ENCODE measurements around the gene BECN2. TPM values are rescaled to one million over a fixed set of nuclear protein-coding genes. Genes with fewer than 3 reads are reported as not detected.

BECN2 gene
- total RNA-seq, 2 donors from 2014 or later = not detected

DNA sequence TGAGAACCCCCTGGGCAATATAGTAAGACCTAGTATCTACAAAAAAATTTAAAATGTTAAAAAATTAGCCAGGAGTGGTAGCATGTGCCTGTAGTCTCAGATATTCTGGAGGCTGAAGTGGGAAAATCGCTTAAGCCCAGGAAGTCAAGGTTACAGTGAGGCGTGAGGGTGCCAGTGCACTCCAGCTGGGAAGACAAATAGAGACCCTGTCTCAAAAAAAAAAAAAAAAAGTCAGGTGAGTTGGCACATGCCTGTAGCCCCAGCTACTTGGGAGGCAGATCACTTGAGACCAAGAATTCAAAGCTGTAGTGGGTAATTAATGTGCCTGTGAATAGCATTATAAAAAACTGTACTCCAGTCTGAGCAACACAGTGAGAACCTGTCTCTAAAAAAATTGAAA, 4.6 kb downstream of the BECN2 start:
- TF ChIP-seq, protein P1, sequence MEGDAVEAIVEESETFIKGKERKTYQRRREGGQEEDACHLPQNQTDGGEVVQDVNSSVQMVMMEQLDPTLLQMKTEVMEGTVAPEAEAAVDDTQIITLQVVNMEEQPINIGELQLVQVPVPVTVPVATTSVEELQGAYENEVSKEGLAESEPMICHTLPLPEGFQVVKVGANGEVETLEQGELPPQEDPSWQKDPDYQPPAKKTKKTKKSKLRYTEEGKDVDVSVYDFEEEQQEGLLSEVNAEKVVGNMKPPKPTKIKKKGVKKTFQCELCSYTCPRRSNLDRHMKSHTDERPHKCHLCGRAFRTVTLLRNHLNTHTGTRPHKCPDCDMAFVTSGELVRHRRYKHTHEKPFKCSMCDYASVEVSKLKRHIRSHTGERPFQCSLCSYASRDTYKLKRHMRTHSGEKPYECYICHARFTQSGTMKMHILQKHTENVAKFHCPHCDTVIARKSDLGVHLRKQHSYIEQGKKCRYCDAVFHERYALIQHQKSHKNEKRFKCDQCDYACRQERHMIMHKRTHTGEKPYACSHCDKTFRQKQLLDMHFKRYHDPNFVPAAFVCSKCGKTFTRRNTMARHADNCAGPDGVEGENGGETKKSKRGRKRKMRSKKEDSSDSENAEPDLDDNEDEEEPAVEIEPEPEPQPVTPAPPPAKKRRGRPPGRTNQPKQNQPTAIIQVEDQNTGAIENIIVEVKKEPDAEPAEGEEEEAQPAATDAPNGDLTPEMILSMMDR (IDR thresholded peaks at IDR 0.05) = no peak

DNA sequence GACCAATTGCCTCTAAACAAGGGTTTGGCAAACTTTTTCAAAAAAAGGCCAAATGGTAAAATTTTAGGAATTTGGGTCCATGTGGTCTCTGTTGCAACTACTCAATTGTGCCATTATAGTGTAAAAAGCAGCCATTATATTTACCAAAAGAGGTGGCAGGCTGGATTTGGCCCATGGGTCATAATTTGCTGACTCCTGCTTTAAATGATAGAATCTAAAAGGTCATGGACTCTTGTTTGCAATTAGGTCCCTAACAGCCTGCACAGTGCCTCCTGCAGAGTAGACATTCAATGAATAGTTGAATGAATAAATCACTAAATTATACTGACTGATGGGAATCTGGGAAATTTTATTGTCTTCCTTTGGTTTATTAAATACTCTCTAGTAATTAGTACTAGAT, 6.2 kb downstream of the BECN2 start:
- ATAC-seq (ENCODE audit: insufficient number of reproducible peaks, low FRiP score, low read depth) = no peak
- Histone ChIP-seq H3K4me1 (ENCODE audit: control insufficient read depth in 1 of 2, low read depth in 2 of 2) (no peaks in the 10 kb centered on the region), H3K36me3 (no peaks in the 10 kb centered on the region), H3K27me3 (replicated peaks; ENCODE audit: insufficient read depth) (no peaks in the 10 kb centered on the region), H3K4me3 (no peak overlapping the region), H3K9me3 (no peaks in the 10 kb centered on the region), H3K27ac (no peak overlapping the region)
- DNase-seq (ENCODE audit: low spot score) = no peak
- TF ChIP-seq, protein P1 (IDR thresholded peaks at IDR 0.05) = no peak

More for the DNA sequence above, 4.6 kb downstream of the BECN2 start:
- Histone ChIP-seq H3K27ac (no peak overlapping the region), H3K27me3 (replicated peaks; ENCODE audit: insufficient read depth) (no peaks in the 10 kb centered on the region), H3K9me3 (no peaks in the 10 kb centered on the region), H3K4me3 (no peak overlapping the region), H3K4me1 (ENCODE audit: control insufficient read depth in 1 of 2, low read depth in 2 of 2) (no peaks in the 10 kb centered on the region), H3K36me3 (no peaks in the 10 kb centered on the region)
- no peak for DNase-seq (ENCODE audit: low spot score)
- no peak for ATAC-seq (ENCODE audit: insufficient number of reproducible peaks, low FRiP score, low read depth)

- Histone ChIP-seq H3K4me1 (ENCODE audit: control insufficient read depth in 1 of 2, low read depth in 2 of 2) (no peaks in the 10 kb centered on the region), H3K36me3 (no peaks in the 10 kb centered on the region), H3K9me3 (no peaks in the 10 kb centered on the region), H3K27ac (no peak overlapping the region), H3K4me3 (no peak overlapping the region), H3K27me3 (replicated peaks; ENCODE audit: insufficient read depth) (no peaks in the 10 kb centered on the region)
- ATAC-seq (ENCODE audit: insufficient number of reproducible peaks, low FRiP score, low read depth) (no peak), DNase-seq (ENCODE audit: low spot score) (no peak)
- TF ChIP-seq, protein P1 (IDR thresholded peaks at IDR 0.05) = no peak
Observed at GRCh38 chr1:241964550-241965282, 7.1 kb downstream of the BECN2 start.

GRCh38 chr1:241968611-241969010, 11.0 kb downstream of the BECN2 start:
- Histone ChIP-seq H3K36me3 (no peaks in the 10 kb centered on the region), H3K27me3 (replicated peaks; ENCODE audit: insufficient read depth) (no peaks in the 10 kb centered on the region), H3K27ac (no peak overlapping the region), H3K4me1 (ENCODE audit: control insufficient read depth in 1 of 2, low read depth in 2 of 2) (no peaks in the 10 kb centered on the region), H3K4me3 (no peak overlapping the region), H3K9me3 (no peaks in the 10 kb centered on the region)
- TF ChIP-seq, protein P1 (IDR thresholded peaks at IDR 0.05) = no peak
- no peak for ATAC-seq (ENCODE audit: insufficient number of reproducible peaks, low FRiP score, low read depth)
- no peak for DNase-seq (ENCODE audit: low spot score)

DNA sequence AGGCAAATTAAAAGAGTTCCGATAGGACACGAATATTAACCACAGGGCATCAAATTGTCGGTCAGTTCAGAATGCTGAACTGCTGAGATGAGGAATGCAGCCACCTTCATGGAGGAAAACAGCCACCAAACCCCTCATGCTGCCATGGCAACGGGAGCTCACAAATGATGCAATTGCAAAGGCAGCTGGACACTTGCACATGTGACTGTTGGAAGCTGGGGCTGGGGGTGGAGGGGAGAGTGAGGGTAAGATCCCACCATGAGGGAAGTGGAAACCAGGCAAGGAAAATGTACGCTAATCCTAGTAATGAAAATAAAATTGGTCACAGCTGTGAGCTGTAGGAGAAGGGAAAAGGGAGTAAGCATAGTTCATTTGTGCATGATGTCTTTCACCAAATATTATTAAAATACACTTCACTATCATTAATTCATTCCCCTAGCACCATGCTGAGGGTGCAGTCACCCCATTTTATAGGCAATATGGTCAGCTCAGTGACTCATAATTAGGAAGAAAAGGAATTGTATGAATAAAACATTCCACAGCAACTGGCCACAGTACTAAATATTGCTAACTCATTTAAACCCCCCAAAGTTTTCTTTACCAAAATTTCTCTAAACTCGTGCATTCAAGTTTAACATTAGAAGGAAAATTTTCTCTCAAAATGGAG, 15.3 kb downstream of the BECN2 start:
- no peak for ATAC-seq (ENCODE audit: insufficient number of reproducible peaks, low FRiP score, low read depth)
- Histone ChIP-seq H3K27ac (no peak overlapping the region), H3K9me3 (no peaks in the 10 kb centered on the region), H3K4me1 (ENCODE audit: control insufficient read depth in 1 of 2, low read depth in 2 of 2) (no peaks in the 10 kb centered on the region), H3K27me3 (replicated peaks; ENCODE audit: insufficient read depth) (no peaks in the 10 kb centered on the region), H3K36me3 (no peaks in the 10 kb centered on the region), H3K4me3 (no peak overlapping the region)
- TF ChIP-seq, protein P1 (IDR thresholded peaks at IDR 0.05) = no peak
- DNase-seq (ENCODE audit: low spot score) = no peak

Data from thoracic aorta (tissue), 2 donors.